ENCODE data around the gene RSRC1. TPM values are rescaled to one million over a fixed set of nuclear protein-coding genes. Genes with fewer than 3 reads are reported as not detected.

Gene RSRC1
- total and polyA plus RNA-seq, 10 donors, result 7.2 to 56.5 (median 33.1) TPM

DNA sequence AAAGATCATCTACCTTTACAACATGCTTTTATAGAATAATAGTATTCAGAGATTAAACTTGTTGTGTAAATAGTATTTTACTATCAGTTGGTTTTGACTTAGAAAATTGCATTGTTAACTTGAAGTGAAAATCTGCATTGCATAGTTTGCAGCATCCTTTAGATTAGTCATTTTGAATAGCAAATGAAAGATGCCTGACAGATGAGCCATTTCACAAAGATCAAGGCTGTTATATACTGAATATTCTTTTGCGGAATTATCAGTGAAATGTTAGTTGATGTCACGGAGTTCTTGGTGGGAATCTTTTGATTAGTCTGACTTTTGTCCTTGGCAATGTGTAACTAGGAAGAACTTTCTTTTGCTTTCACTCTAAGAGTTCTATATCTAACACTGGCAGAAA lies 24.5 kb downstream of the RSRC1 start:
- H3K4me3 ChIP-seq, result no peak overlapping the region
- 92 to 99% (median 94%) methylated on average over 2 of the region's 2 CpGs for WGBS, 5 donors

DNA sequence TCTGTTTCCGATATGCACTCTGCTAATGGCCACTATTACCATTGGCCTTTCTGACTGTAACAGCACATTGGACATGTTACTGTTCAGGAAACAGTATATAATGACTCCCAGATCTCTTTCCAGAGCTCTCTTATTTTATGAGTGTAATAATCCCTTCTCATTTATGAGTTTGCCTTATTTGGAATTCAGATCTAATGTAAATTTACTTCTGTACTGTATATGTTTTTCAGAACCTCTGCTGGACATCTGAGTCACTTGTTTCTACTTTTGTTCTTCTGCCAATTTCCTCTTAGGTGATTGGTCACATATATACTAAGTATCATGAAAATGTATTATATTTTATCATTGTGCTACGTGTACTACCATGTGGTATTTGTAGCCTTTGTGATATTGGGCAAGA lies 30.5 kb downstream of the RSRC1 start:
- DNase-seq, result no peak
- Histone ChIP-seq H3K27me3 (replicated peaks in 1 of 7) (no peaks in the 10 kb centered on the region), H3K9me3 (peaks cover 0 to 3% (median 0%) of the 10 kb centered on the region in 8 donors), H3K4me1 (no peaks in the 10 kb centered on the region), H3K4me3 (no peak overlapping the region), H3K27ac (no peak overlapping the region), H3K36me3 (peaks cover 0 to 64% (median 10%) of the 10 kb centered on the region in 6 donors)
- 94 to 100% (median 97%) methylated on average over 2 of the region's 2 CpGs for WGBS, 5 donors
- no peak for TF ChIP-seq POLR2A (IDR thresholded peaks at IDR 0.05)
- no peak for TF ChIP-seq CTCF (IDR thresholded peaks at IDR 0.05 in 8 of 11, conservative IDR thresholded peaks at IDR 0.05 in 3 of 11)
- TF ChIP-seq POLR2AphosphoS5 (IDR thresholded peaks at IDR 0.05), result no peak
- intact Hi-C loops (cut with DNase I; ENCODE audit: low total_unique reads), result no loop called here

More for the DNA sequence above, 24.5 kb downstream of the RSRC1 start:
- no peak overlapping the region for H3K27ac ChIP-seq
- H3K27me3 ChIP-seq (replicated peaks in 1 of 7), result no peaks in the 10 kb centered on the region
- no peaks in the 10 kb centered on the region for H3K4me1 ChIP-seq
- H3K36me3 ChIP-seq, result peaks cover 0 to 82% (median 13%) of the 10 kb centered on the region in 6 donors
- H3K9me3 ChIP-seq, result no peaks in the 10 kb centered on the region
- no peak for DNase-seq
- TF ChIP-seq CTCF (IDR thresholded peaks at IDR 0.05 in 8 of 11, conservative IDR thresholded peaks at IDR 0.05 in 3 of 11) (no peak), POLR2AphosphoS5 (IDR thresholded peaks at IDR 0.05) (no peak), POLR2A (IDR thresholded peaks at IDR 0.05) (no peak)
- intact Hi-C loops (cut with DNase I; ENCODE audit: low total_unique reads), result no loop called here

- intact Hi-C loops (cut with DNase I; ENCODE audit: low total_unique reads), result no loop called here
Observed at GRCh38 chr3:158148218-158148617, 38.3 kb downstream of the RSRC1 start.

DNA sequence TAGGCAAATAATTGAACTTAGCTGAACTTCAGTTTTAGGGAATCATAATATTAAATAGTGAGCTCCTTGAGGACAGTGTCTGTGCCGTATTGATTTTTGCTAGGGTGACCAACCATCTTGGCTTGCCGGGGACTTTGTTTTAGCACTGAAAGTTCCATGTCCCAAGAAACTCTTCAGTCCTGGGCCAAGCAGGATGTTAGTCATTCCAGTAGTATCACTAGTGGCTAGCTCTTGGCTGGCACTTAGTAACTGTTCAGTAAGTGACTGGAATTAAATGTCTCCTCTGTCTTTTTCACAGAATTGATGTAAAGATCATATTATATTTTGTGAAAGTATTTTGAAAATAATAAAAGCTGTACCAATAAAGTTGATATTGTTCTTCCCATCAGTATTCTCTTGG lies 42.3 kb downstream of the RSRC1 start:
- Histone ChIP-seq H3K9me3 (no peaks in the 10 kb centered on the region), H3K4me1 (no peaks in the 10 kb centered on the region), H3K36me3 (peaks cover 0 to 23% (median 0%) of the 10 kb centered on the region in 6 donors), H3K27me3 (replicated peaks in 1 of 7) (no peaks in the 10 kb centered on the region), H3K4me3 (no peak overlapping the region), H3K27ac (no peak overlapping the region)
- intact Hi-C loops (cut with DNase I; ENCODE audit: low total_unique reads), result no loop called here
- DNase-seq, result no peak
- 77 to 90% (median 87%) methylated on average over 2 of the region's 2 CpGs for WGBS, 5 donors
- no peak for TF ChIP-seq CTCF (IDR thresholded peaks at IDR 0.05 in 8 of 11, conservative IDR thresholded peaks at IDR 0.05 in 3 of 11)
- no peak for TF ChIP-seq POLR2AphosphoS5 (IDR thresholded peaks at IDR 0.05)
- TF ChIP-seq POLR2A (IDR thresholded peaks at IDR 0.05), result no peak

More at GRCh38 chr3:158148218-158148617, 38.3 kb downstream of the RSRC1 start:
- Histone ChIP-seq H3K27ac (no peak overlapping the region), H3K36me3 (peaks cover 0 to 8% (median 0%) of the 10 kb centered on the region in 6 donors), H3K4me3 (no peak overlapping the region), H3K4me1 (no peaks in the 10 kb centered on the region), H3K9me3 (peaks cover 0 to 5% (median 0%) of the 10 kb centered on the region in 8 donors), H3K27me3 (replicated peaks in 1 of 7) (no peaks in the 10 kb centered on the region)
- no peak for TF ChIP-seq CTCF (IDR thresholded peaks at IDR 0.05 in 8 of 11, conservative IDR thresholded peaks at IDR 0.05 in 3 of 11)
- TF ChIP-seq POLR2A (IDR thresholded peaks at IDR 0.05), result no peak
- no peak for TF ChIP-seq POLR2AphosphoS5 (IDR thresholded peaks at IDR 0.05)
- DNase-seq, result no peak
- WGBS, 5 donors, result 60 to 98% (median 65%) methylated on average over 2 of the region's 2 CpGs

Measured in spleen (tissue), 11 donors.